ENCODE data around the gene RTEL1. TPM values are rescaled to one million over a fixed set of nuclear protein-coding genes. Genes with fewer than 3 reads are reported as not detected.

RTEL1 gene
- total RNA-seq, 4 donors from 2014 or later, result 11.6 to 32.8 (median 22.9) TPM

DNA sequence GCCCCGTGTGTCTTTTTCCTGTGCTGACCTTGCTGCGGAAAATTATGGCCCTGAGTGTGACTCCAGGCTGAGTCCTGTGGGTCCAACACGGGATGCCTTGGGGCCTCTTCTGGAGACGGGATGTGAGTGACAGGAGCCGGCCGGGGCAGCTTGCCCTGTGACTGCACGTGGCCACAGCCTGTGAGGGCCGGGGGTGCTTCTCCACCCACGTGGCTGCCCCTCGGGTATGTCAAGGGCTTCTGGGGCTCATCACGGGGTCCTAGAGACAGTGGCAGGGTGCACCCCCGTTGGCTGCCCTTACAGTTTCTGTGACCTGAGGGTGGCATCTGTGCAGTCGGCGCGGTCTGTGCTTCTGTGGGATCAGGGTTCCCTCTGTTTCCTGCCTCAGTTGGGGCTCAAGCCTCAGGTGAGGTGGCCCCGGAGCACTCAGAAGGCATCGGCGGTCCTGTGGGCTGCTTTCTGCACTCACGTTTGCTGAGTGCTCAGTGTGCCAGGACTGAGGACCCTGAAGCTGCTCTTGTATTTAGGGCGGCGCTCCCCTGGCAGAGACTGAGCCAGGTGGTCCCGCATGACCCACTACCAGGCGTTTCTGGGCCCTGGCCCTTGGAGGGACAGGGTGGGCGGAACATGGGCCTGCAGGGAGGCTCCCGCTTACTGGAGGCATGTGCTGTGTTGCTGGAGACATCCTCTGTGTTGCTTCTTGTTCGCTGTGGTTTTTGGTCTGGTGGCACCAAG, 5.4 kb downstream of the RTEL1 start:
- TF ChIP-seq, protein P1, sequence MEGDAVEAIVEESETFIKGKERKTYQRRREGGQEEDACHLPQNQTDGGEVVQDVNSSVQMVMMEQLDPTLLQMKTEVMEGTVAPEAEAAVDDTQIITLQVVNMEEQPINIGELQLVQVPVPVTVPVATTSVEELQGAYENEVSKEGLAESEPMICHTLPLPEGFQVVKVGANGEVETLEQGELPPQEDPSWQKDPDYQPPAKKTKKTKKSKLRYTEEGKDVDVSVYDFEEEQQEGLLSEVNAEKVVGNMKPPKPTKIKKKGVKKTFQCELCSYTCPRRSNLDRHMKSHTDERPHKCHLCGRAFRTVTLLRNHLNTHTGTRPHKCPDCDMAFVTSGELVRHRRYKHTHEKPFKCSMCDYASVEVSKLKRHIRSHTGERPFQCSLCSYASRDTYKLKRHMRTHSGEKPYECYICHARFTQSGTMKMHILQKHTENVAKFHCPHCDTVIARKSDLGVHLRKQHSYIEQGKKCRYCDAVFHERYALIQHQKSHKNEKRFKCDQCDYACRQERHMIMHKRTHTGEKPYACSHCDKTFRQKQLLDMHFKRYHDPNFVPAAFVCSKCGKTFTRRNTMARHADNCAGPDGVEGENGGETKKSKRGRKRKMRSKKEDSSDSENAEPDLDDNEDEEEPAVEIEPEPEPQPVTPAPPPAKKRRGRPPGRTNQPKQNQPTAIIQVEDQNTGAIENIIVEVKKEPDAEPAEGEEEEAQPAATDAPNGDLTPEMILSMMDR (IDR thresholded peaks at IDR 0.05; ENCODE audit: low read depth), result no peak

DNA sequence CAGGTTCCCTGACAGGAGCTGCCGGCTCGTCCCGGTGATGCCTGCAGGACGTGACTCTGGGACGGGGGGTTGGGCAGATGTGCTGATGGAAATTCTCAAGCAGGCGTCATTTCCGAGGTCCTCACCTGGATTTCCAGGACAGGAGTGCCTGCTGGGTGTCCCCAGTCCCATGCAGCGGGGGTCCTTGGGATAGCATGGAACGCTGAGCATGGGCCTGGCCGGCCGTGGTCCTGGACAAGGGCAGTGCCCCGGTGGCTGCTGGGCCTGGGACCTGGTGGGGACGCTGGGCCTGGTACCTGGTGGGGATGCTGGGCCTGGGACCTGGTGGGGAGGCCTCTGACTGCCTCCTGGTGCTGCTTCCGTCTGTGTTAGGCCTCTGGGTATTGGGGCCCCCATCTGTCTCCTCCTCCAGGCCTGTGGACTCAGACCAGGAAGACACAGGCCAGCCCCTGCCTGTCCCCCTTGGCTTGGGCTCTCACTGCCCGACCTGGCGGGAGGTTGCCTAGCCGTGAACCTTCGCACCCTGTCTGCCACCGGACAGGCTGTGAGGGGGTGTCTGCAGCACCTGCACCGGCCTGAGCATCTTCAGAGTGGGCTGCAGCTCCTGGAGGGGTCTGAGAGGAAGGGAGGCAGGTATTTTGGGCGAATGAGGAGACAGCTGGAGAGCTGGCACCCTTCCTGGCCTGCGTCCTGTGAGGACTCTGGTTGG, 6.2 kb downstream of the RTEL1 start:
- TF ChIP-seq, protein P1 (IDR thresholded peaks at IDR 0.05; ENCODE audit: low read depth), result no peak

DNA sequence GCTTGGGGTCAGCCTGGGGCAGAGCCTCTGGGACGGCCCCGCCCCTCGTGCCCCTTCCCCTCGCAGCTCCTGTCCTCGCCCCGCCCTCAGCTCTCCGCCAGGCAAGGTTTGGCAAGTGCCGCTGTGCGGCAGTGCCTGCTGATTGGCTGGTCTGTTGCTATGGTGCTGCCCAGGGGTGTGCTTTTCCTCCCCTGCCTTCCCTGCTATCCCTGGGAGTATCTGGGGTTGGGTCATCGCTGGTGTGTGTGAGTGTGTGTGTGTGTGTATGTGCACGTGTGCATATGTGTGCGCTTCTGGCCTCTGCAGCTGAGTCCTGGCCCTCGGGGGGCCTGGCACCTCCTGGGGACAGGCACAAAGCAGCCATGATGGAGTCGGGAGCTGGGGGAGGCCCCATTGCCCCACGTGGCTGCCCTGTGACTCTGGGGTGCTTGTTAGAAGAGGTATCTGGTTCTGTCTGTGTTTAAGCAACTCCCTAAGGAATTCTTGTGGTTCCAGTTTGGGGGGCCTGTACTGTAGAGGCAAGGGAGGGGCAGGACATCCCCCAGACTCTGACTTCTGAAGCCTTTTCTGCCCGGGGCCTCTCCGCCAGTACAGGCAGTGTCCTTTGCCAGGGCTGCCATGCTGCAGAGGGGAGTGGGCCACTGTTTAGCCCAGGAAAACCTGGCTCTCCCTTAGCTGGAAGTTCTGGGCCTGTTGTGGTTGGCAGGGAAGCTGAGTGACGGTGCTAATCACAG, 6.9 kb downstream of the RTEL1 start:
- TF ChIP-seq, protein P1 (IDR thresholded peaks at IDR 0.05; ENCODE audit: low read depth), result no peak

DNA sequence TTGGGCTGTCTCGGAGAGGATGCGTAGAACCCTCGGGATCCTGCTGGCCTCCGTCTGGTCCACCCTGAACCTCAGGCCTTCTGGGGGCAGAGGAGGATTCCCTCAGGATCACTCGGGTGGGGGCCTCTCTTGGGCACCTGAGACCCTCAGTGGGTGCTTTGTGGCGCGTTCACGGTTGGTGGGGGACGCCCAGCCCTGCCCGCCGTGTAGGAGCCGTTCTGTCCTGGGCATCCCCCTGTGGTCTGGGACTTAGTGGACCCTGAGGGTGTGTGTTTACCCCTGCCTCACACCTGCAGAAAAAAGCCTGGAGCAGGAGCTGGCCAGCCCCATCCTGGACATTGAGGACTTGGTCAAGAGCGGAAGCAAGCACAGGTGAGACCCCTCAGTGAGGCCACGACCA, 7.6 kb downstream of the RTEL1 start:
- TF ChIP-seq, protein P1 (IDR thresholded peaks at IDR 0.05; ENCODE audit: low read depth), result no peak

DNA sequence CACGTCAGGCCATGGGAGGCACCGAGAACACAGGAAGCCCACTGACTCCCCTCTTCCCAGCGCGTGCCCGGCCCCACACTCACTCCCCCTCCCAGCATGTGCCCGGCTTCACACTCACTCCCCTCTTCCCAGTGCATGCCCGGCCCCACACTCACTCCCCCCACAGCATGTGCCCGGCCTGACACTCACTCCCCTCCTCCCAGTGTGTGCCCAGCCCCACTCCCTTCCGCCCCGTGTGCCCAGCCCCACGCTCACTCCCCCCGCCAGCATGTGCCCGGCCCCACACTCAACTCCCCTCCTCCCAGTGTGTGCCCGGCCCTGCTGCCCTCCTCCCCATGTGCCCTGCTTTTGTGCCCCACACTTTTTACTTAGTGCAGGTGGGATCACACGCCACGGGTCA, 9.7 kb downstream of the RTEL1 start:
- TF ChIP-seq, protein P1 (IDR thresholded peaks at IDR 0.05; ENCODE audit: low read depth), result no peak

DNA sequence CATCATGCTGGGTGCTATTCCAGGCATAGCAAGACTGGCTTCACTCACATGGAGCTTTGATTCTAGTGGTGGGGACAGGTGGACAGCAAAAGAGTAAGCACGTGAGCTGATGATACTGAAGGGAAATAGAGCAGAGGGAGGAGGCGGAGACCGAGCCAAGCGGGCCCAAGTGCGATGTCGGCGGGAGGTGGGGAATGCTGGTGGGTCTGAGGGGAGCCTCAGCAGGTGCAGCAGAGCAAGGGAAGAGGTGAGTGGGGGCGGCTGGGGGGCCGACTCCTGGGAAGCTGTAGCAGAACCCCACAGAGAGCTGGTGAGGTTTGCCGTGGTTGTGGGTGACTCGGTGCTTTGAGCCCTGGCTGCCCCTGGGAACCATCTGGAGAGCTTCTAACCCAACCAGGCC, 10.2 kb downstream of the RTEL1 start:
- TF ChIP-seq, protein P1 (IDR thresholded peaks at IDR 0.05; ENCODE audit: low read depth), result no peak

DNA sequence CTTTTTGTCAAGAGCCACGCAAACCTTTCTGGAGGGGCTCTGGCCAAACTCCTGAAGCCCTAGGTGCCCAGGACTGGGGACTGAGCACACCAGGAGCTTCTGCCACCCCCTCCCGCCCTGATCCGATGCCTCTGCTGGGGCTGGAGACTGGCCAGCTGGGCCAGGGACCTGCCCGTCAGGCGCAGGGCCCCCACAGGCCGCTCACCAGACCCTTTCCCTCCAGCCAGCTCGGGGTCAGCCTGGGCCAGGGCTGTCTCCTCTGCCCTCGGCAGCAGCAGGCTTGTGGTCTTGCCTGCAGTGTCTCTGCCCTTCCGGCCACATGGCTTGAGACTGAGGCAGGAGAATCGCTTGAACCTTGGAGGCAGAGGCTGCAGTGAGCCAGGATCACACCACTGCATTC, 14.6 kb downstream of the RTEL1 start:
- TF ChIP-seq, protein P1 (IDR thresholded peaks at IDR 0.05; ENCODE audit: low read depth), result no peak
